ENCODE measurements around the gene BARX1.

Gene BARX1

DNA sequence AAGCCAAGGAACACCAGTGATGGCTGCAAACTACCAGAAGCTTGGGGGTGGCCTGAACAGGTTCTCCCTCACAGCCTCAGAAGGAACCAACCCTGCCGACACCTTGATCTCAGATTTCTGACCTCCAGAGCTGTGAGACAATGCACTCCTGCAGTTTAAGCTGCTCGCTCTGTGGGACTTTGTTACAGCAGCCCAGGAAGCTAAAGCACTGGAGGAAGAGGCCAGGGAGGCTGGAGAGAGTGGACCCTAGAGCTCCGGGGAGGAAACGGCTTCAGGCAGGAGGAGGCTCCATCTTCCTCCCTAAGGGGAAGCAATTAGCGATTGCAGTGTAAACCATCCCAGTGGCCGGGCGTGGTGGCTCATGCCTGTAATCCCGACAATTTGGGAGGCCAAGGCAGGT is 25.1 kb downstream of the BARX1 start:
- no peak overlapping the region for H3K4me2 ChIP-seq (ENCODE audit: low read length)
- H3K4me3 ChIP-seq (ENCODE audit: low read length): no peak overlapping the region
- no peaks in the 10 kb centered on the region for H3K79me2 ChIP-seq (ENCODE audit: low read length)
- H4K20me1 ChIP-seq (ENCODE audit: insufficient read depth, low read length): no peaks in the 10 kb centered on the region
- no peak overlapping the region for H3K9ac ChIP-seq (ENCODE audit: low read length)
- H3K4me1 ChIP-seq (ENCODE audit: low read length): no peaks in the 10 kb centered on the region
- no peak overlapping the region for H3K27ac ChIP-seq (ENCODE audit: low read length)
- H3K27me3 ChIP-seq (ENCODE audit: low read depth, low read length): peaks cover 17% of the 10 kb centered on the region; the same call in 1 of the 2 replicates
- no peaks in the 10 kb centered on the region for H3K36me3 ChIP-seq (replicated peaks; ENCODE audit: low read depth, low read length)
- H3K9me3 ChIP-seq (ENCODE audit: insufficient read depth, low read length): no peaks in the 10 kb centered on the region
- no peak overlapping the region for H2AFZ ChIP-seq (ENCODE audit: low read depth, low read length)
- TF ChIP-seq, protein P1, sequence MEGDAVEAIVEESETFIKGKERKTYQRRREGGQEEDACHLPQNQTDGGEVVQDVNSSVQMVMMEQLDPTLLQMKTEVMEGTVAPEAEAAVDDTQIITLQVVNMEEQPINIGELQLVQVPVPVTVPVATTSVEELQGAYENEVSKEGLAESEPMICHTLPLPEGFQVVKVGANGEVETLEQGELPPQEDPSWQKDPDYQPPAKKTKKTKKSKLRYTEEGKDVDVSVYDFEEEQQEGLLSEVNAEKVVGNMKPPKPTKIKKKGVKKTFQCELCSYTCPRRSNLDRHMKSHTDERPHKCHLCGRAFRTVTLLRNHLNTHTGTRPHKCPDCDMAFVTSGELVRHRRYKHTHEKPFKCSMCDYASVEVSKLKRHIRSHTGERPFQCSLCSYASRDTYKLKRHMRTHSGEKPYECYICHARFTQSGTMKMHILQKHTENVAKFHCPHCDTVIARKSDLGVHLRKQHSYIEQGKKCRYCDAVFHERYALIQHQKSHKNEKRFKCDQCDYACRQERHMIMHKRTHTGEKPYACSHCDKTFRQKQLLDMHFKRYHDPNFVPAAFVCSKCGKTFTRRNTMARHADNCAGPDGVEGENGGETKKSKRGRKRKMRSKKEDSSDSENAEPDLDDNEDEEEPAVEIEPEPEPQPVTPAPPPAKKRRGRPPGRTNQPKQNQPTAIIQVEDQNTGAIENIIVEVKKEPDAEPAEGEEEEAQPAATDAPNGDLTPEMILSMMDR (IDR thresholded peaks at IDR 0.05; ENCODE audit: low read depth, low read length): no peak
- no peak for TF ChIP-seq EZH2phosphoT487 (IDR thresholded peaks at IDR 0.05; ENCODE audit: low read depth)

DNA sequence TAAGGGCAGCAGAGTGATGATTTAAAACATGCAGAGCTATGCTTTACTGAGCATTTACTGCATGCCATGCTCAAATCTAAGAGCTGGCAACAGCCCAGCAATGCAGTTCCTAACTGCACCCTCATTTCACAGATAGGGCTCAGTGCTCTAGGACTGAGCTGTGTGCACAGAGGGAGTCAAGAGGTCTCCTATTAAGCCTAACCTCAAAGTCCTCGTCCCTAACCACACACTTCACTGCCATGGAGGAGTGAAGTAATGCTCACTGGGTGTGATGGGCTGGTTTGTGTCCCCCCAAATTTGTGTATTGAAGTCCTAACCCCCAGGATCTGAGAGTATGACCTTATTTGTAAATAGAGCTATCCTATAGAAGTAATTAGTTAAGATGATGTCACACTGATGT is 25.9 kb downstream of the BARX1 start:
- Histone ChIP-seq H3K4me1 (ENCODE audit: low read length) (no peaks in the 10 kb centered on the region), H3K9me3 (ENCODE audit: insufficient read depth, low read length) (no peaks in the 10 kb centered on the region), H3K36me3 (replicated peaks; ENCODE audit: low read depth, low read length) (no peaks in the 10 kb centered on the region), H3K4me2 (ENCODE audit: low read length) (no peak overlapping the region), H3K27me3 (ENCODE audit: low read depth, low read length) (peaks cover 17% of the 10 kb centered on the region; the same call in 1 of the 2 replicates), H3K9ac (ENCODE audit: low read length) (no peak overlapping the region), H3K79me2 (ENCODE audit: low read length) (no peaks in the 10 kb centered on the region), H3K4me3 (ENCODE audit: low read length) (no peak overlapping the region), H3K27ac (ENCODE audit: low read length) (no peak overlapping the region), H2AFZ (ENCODE audit: low read depth, low read length) (no peak overlapping the region), H4K20me1 (ENCODE audit: insufficient read depth, low read length) (no peaks in the 10 kb centered on the region)
- TF ChIP-seq EZH2phosphoT487 (IDR thresholded peaks at IDR 0.05; ENCODE audit: low read depth): no peak
- TF ChIP-seq, protein P1 (IDR thresholded peaks at IDR 0.05; ENCODE audit: low read depth, low read length): no peak

DNA sequence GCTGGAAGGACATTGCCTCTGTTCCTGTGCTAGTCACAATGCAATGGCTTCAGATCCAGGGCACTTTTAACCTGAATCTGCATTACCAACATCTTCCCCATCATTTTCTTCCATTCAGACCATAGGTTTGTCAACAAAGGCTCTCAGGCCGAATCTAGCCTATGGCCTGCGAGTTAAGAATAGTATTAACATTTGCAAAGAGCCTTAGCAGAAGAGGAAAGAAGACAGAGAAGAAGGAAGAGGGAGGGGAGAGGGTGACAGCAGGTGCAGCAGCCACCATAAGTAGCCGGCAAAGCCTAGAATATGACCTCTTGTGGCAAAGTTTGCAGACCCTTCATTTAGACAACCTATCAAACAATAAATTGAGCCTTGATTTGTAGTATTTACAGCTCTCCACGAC is 32.6 kb downstream of the BARX1 start:
- H3K9me3 ChIP-seq (ENCODE audit: insufficient read depth, low read length): no peaks in the 10 kb centered on the region
- no peak overlapping the region for H2AFZ ChIP-seq (ENCODE audit: low read depth, low read length)
- no peak overlapping the region for H3K4me3 ChIP-seq (ENCODE audit: low read length)
- no peaks in the 10 kb centered on the region for H4K20me1 ChIP-seq (ENCODE audit: insufficient read depth, low read length)
- no peak overlapping the region for H3K9ac ChIP-seq (ENCODE audit: low read length)
- no peak overlapping the region for H3K4me2 ChIP-seq (ENCODE audit: low read length)
- TF ChIP-seq, protein P1 (IDR thresholded peaks at IDR 0.05; ENCODE audit: low read depth, low read length): no peak
- TF ChIP-seq EZH2phosphoT487 (IDR thresholded peaks at IDR 0.05; ENCODE audit: low read depth): no peak
- H3K27ac ChIP-seq (ENCODE audit: low read length): no peak overlapping the region
- no peaks in the 10 kb centered on the region for H3K36me3 ChIP-seq (replicated peaks; ENCODE audit: low read depth, low read length)
- no peaks in the 10 kb centered on the region for H3K4me1 ChIP-seq (ENCODE audit: low read length)
- no peaks in the 10 kb centered on the region for H3K27me3 ChIP-seq (ENCODE audit: low read depth, low read length)
- H3K79me2 ChIP-seq (ENCODE audit: low read length): no peaks in the 10 kb centered on the region

DNA sequence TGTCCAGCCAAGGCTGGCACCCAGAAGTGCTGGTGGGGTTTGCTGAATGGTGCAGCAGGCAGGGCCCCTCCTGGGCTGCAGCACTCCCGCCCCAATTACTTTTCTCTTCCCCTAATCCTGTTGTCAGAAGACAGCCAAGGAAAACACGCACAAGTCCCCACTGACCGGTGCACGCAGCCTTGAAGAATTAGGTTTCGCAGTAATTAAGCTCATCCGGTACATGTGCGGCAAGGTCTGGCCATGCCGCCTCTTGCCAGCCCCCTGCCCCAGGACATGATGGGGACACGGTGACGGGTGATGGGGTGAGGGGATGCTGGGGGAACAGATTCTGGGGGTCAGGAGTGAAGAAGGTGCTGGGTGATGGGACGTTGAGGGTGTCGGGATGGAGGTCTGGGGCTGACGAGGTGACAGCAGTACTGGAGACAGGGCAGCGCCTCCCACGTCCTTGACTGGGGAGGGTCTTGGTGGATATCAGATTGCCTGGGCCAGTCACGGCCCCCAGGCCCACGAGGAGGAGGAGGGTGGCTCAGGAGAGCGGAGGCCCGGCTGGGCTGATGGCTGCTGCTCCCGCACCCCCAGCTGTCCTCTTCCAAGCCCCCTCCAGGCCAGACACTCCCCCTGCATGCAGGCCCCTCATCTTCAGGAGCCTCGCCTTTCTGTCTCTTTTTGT is 34.9 kb downstream of the BARX1 start:
- Histone ChIP-seq H3K27ac (ENCODE audit: low read length) (no peak overlapping the region), H3K9me3 (ENCODE audit: insufficient read depth, low read length) (no peaks in the 10 kb centered on the region), H3K4me2 (ENCODE audit: low read length) (no peak overlapping the region), H3K36me3 (replicated peaks; ENCODE audit: low read depth, low read length) (no peaks in the 10 kb centered on the region), H3K9ac (ENCODE audit: low read length) (no peak overlapping the region), H4K20me1 (ENCODE audit: insufficient read depth, low read length) (no peaks in the 10 kb centered on the region), H2AFZ (ENCODE audit: low read depth, low read length) (no peak overlapping the region), H3K4me3 (ENCODE audit: low read length) (no peak overlapping the region), H3K79me2 (ENCODE audit: low read length) (no peaks in the 10 kb centered on the region), H3K27me3 (ENCODE audit: low read depth, low read length) (no peaks in the 10 kb centered on the region), H3K4me1 (ENCODE audit: low read length) (no peaks in the 10 kb centered on the region)
- TF ChIP-seq, protein P1 (IDR thresholded peaks at IDR 0.05; ENCODE audit: low read depth, low read length): no peak
- no peak for TF ChIP-seq EZH2phosphoT487 (IDR thresholded peaks at IDR 0.05; ENCODE audit: low read depth)

All from OCI-LY3 (cell line).